ENCODE results near the gene RRAGA. TPM values are rescaled to one million over a fixed set of nuclear protein-coding genes. Genes with fewer than 3 reads are reported as not detected.

Gene RRAGA, protein sequence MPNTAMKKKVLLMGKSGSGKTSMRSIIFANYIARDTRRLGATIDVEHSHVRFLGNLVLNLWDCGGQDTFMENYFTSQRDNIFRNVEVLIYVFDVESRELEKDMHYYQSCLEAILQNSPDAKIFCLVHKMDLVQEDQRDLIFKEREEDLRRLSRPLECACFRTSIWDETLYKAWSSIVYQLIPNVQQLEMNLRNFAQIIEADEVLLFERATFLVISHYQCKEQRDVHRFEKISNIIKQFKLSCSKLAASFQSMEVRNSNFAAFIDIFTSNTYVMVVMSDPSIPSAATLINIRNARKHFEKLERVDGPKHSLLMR
- total RNA-seq (ENCODE audit: unreplicated experiment): 95.8 TPM
- long read RNA-seq, transcript RRAGA-201 (1 exons, 1,589 nt): major isoform, 121 of 121 reads
- long read RNA-seq, partial matches to known transcripts: 0 of 121 reads
- long read RNA-seq, other reads (novel, unspliced or antisense): 0 of 121 reads

DNA sequence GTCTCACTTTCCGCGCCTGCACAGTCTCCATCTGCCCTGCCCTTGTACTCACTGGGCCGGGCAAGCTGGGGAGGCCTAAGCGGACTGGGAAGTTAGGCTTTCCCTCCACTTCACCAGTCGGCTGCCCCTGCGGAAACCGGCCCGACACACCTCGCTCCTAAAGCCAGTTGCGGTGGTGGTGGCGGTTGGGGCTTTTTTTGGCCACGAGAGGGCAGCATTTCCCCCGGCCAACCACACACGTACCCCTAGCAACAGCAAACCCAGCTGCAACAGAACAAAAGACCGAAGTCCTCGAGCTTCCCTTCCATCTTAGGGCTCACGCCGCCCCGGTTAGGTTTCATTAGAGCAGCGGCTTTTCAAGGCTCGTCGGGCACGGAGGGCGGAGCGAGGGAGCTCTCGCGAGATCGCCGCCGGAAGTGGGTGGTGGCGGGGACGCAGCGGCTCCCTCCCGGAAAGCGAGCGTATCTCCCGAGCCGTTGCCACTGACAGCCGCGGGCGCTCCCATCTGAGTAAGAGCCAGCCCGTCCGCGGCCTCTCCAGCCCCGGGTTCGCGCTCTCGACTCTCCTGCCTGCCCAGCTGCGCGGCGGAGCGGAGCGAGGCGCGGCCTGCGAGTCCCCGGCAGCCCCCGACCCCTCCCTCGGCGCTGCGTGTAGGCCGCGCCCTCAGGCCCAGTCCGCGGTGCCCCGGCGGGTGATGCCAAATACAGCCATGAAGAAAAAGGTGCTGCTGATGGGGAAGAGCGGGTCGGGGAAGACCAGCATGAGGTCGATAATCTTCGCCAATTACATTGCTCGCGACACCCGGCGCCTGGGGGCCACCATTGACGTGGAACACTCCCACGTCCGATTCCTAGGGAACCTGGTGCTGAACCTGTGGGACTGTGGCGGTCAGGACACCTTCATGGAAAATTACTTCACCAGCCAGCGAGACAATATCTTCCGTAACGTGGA lies at the start of gene RRAGA:
Gene RRAGA, plus strand, starts transcription at position 462 of the 951 bp plus-strand sequence. Its CDS starts 233 bp downstream, at position 695.
- TF ChIP-seq, protein P1, sequence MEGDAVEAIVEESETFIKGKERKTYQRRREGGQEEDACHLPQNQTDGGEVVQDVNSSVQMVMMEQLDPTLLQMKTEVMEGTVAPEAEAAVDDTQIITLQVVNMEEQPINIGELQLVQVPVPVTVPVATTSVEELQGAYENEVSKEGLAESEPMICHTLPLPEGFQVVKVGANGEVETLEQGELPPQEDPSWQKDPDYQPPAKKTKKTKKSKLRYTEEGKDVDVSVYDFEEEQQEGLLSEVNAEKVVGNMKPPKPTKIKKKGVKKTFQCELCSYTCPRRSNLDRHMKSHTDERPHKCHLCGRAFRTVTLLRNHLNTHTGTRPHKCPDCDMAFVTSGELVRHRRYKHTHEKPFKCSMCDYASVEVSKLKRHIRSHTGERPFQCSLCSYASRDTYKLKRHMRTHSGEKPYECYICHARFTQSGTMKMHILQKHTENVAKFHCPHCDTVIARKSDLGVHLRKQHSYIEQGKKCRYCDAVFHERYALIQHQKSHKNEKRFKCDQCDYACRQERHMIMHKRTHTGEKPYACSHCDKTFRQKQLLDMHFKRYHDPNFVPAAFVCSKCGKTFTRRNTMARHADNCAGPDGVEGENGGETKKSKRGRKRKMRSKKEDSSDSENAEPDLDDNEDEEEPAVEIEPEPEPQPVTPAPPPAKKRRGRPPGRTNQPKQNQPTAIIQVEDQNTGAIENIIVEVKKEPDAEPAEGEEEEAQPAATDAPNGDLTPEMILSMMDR (IDR thresholded peaks at IDR 0.05; ENCODE audit: unreplicated experiment): peak; percentile 94
- H3K4me3 Mint-ChIP-seq (ENCODE audit: unreplicated experiment): peak within 1 kb of the TSS; percentile 97
- peaks cover 23% of the 10 kb centered on the region for H3K4me1 Mint-ChIP-seq (ENCODE audit: unreplicated experiment)
- H3K36me3 Mint-ChIP-seq (ENCODE audit: low read depth, unreplicated experiment): peaks cover 14% of the 10 kb centered on the region
- H3K9me3 Mint-ChIP-seq (ENCODE audit: unreplicated experiment): no peaks in the 10 kb centered on the region
- H3K27me3 Mint-ChIP-seq (ENCODE audit: unreplicated experiment): peaks cover 2% of the 10 kb centered on the region
- DNase-seq (ENCODE audit: low spot score): peak; percentile 95
- peak within 1 kb of the TSS; percentile 96 for H3K27ac Mint-ChIP-seq (ENCODE audit: unreplicated experiment)

DNA sequence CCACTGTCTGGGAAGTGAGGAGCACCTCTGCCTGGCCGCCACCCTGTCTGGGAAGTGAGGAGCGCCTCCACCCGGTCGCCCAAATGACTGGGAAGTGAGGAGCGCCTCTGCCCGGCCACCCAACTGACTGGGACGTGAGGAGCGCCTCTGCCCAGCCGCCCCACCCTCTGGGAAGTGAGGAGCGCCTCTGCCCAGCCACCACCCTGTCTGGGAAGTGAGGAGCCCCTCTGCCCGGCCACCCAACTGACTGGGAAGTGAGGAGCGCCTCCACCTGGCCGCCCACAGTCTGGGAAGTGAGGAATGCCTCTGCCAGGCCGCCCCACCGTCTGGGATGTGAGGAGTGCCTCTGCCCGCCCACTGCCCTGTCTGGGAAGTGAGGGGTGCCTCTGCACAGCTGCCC lies 49.1 kb upstream of the RRAGA start:
- TF ChIP-seq, protein P1 (IDR thresholded peaks at IDR 0.05; ENCODE audit: unreplicated experiment): no peak
- Mint-ChIP-seq H3K4me1 (ENCODE audit: unreplicated experiment) (no peaks in the 10 kb centered on the region), H3K9me3 (ENCODE audit: unreplicated experiment) (peaks cover 20% of the 10 kb centered on the region), H3K27ac (ENCODE audit: unreplicated experiment) (no peak overlapping the region), H3K4me3 (ENCODE audit: unreplicated experiment) (no peak overlapping the region), H3K36me3 (ENCODE audit: low read depth, unreplicated experiment) (peaks cover 9% of the 10 kb centered on the region), H3K27me3 (ENCODE audit: unreplicated experiment) (peaks cover 7% of the 10 kb centered on the region)
- no peak for DNase-seq (ENCODE audit: low spot score)

DNA sequence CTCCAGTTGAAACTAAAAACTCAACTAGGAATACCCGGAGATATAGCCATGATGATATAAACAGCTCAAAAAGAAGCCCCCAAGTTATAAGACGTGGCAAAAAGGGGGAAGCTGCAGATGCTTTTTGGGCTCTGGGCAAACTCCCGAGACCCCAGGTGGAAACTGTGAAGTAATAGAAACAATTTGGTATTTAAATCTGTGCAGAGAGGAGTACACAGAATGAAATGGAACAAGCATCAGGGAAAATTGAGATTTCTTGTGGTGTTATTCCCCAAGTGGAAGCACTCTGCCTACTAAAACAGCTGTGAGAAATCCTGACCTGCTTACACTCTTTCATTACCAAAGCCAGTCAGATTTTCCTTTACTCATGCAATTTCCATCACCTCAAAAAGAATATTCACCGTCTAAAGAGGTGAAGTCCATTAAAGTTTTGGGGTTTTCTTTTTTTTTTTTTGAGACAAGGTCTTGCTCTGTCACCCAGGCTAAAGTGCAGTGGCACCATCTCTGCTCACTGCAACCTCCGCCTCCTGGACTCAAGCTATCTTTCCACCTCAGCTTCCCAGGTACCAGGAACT lies 39.7 kb upstream of the RRAGA start:
- peaks cover 5% of the 10 kb centered on the region for H3K27me3 Mint-ChIP-seq (ENCODE audit: unreplicated experiment)
- peaks cover 3% of the 10 kb centered on the region for H3K4me1 Mint-ChIP-seq (ENCODE audit: unreplicated experiment)
- no peak for DNase-seq (ENCODE audit: low spot score)
- H3K4me3 Mint-ChIP-seq (ENCODE audit: unreplicated experiment): no peak overlapping the region
- H3K27ac Mint-ChIP-seq (ENCODE audit: unreplicated experiment): no peak overlapping the region
- no peaks in the 10 kb centered on the region for H3K9me3 Mint-ChIP-seq (ENCODE audit: unreplicated experiment)
- no peaks in the 10 kb centered on the region for H3K36me3 Mint-ChIP-seq (ENCODE audit: low read depth, unreplicated experiment)
- TF ChIP-seq, protein P1 (IDR thresholded peaks at IDR 0.05; ENCODE audit: unreplicated experiment): no peak

DNA sequence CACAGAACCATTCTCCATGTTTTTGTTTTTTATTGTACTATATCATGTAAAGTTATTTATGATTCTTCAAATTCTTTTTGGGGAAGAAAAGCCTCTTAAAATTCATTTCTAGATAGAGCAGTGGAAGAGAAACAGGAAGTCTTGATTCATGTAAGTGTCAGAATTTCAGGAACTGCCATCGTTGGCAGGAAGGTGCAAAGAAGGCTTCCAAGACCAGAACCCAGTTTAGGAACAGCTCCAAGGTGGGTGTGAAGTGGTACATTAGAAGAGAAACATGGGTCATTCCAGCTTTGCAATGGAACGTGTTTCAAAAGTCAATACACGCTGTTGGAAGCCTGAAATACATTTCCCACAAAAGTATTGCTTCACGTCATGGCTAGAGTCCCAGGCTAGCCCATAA lies 31.0 kb upstream of the RRAGA start:
- Mint-ChIP-seq H3K27ac (ENCODE audit: unreplicated experiment) (no peak overlapping the region), H3K36me3 (ENCODE audit: low read depth, unreplicated experiment) (no peaks in the 10 kb centered on the region), H3K27me3 (ENCODE audit: unreplicated experiment) (peaks cover 1% of the 10 kb centered on the region), H3K4me1 (ENCODE audit: unreplicated experiment) (peaks cover under 1% of the 10 kb centered on the region), H3K9me3 (ENCODE audit: unreplicated experiment) (no peaks in the 10 kb centered on the region), H3K4me3 (ENCODE audit: unreplicated experiment) (no peak overlapping the region)
- DNase-seq (ENCODE audit: low spot score): no peak
- TF ChIP-seq, protein P1 (IDR thresholded peaks at IDR 0.05; ENCODE audit: unreplicated experiment): no peak

All from endothelial cell (in vitro differentiated cells).